GM18861 (cell line): ENCODE data around the gene NFE2L3.
A peak's percentile ranks its signal among the peaks of the same experiment; 100 is the strongest.

Experiments
- ATAC-seq: cut with Tn5 transposase; IDR thresholded peaks from one replicate; pipeline ENCODE4 v1.9.1; 2021; ENCODE audit not compliant: unreplicated experiment

The NFE2L3 gene

GRCh38 chr7:26198781-26199169, 46.8 kb downstream of the NFE2L3 start:
- ATAC-seq, result no peak

- no peak for ATAC-seq
Measured at GRCh38 chr7:26199301-26200037, 47.5 kb downstream of the NFE2L3 start.

- ATAC-seq, result no peak
Measured at GRCh38 chr7:26200038-26200443, 48.0 kb downstream of the NFE2L3 start.

GRCh38 chr7:26200444-26201246, 48.6 kb downstream of the NFE2L3 start, which contains the start of gene HNRNPA2B1:
TSS of gene HNRNPA2B1 (minus strand) at chr7:26200746. CDS start at chr7:26200577, 169 bp downstream.
- ATAC-seq, result peak; percentile 59

- peak; percentile 39 for ATAC-seq
Measured at GRCh38 chr7:26201247-26202018, 49.4 kb downstream of the NFE2L3 start, which contains the start of gene CBX3. TSS of gene CBX3 (plus strand) at chr7:26201745. CDS start at chr7:26202999, 1,254 bp downstream.

- no peak for ATAC-seq
Measured at GRCh38 chr7:26202019-26202990, 50.3 kb downstream of the NFE2L3 start.

- no peak for ATAC-seq
Measured at GRCh38 chr7:26203016-26203415, 51.0 kb downstream of the NFE2L3 start.

- no peak for ATAC-seq
Measured at GRCh38 chr7:26208040-26208439, 56.0 kb downstream of the NFE2L3 start.

- ATAC-seq, result no peak
Measured at GRCh38 chr7:26212921-26213718, 61.1 kb downstream of the NFE2L3 start.

GRCh38 chr7:26213807-26214515, 62.0 kb downstream of the NFE2L3 start:
- ATAC-seq, result no peak

- ATAC-seq, result no peak
Measured at GRCh38 chr7:26216049-26216448, 64.1 kb downstream of the NFE2L3 start.

GRCh38 chr7:26224359-26224758, 72.4 kb downstream of the NFE2L3 start:
- no peak for ATAC-seq

- ATAC-seq, result no peak
Measured at GRCh38 chr7:26227987-26228386, 76.0 kb downstream of the NFE2L3 start.

GRCh38 chr7:26233902-26234511, 82.0 kb downstream of the NFE2L3 start:
- ATAC-seq, result no peak
